Occipital lobe (tissue), 2 donors: ENCODE measurements around the gene PDIA3. TPM values are rescaled to one million over a fixed set of nuclear protein-coding genes. Genes with fewer than 3 reads are reported as not detected.
"Not testable (repeated sequence)": the region's sequence is repeated elsewhere in the genome, so short reads cannot be mapped to it uniquely, and the experiment has no call there.

Source experiments
- DNase-seq: peaks from one replicate; lab custom pipeline; 2025; lab: John Stamatoyannopoulos, UW
- total RNA-seq: library from RNA; depleted of rRNA; stranded (reverse); fragments of >200 nt; gene quantifications from one replicate; pipeline ENCODE4 v1.2.3, GENCODE V29; 2014

PDIA3 gene
- total RNA-seq, 1 donor from 2014 or later = 34.3 TPM

DNA sequence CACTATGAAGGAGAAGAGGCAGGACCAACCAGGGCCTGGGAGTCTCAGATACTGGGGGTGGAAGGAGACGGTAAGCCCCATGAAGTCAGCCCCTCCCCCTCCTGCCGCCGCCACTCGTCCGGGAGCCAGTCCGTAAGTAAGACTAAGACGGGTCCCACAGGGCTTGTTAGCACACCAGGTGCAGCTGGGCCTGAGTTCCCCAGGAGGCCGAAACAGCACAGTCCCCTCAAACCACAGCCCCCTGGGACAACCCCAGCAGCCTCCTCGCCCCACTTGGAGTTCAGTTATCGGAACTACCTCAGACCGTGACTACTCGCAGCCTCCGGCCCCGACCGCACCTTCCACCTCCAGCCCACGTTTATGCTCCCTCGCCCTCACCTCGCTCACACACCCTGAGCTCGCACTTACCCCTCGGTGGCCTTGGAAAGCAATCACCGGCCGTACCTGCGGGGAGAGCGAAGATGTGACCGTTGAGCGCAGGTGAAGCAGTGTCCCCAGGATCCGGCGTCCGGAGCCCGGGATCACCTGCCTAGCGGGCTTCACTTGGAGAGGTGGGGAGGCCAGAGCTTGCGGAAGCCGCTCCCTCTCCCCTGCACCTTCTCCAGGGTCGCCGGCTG is 30.0 kb downstream of the PDIA3 start:
- DNase-seq = no peak

- peak; percentile 44 for DNase-seq
Measured at GRCh38 chr15:43776718-43777266, 30.6 kb downstream of the PDIA3 start, which contains the start of gene ELL3. ELL3 (minus strand) TSS chr15:43776966; CDS start chr15:43776901, 65 bp downstream.

- DNase-seq = peak; percentile 44
Measured at GRCh38 chr15:43777267-43777914, 31.2 kb downstream of the PDIA3 start.

DNA sequence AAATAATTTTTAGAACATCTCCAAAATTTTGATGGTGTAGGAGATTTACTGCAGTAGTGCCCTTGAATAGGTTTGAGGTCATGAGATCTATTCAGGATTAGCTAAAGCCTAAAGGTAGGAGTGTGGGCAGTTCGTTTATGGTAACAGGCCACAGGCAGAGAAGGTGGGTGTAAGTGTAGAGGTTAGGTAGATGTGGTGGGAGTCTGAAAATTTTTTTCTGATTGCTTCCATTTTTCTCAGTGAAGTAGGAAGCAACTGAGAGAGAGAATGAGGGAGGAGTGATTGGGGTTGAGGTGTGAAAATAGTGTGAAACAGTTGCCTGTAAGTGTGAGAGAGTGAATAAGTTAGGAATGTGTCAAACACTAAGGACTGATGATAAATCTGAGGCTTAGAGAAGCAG is 32.8 kb downstream of the PDIA3 start:
- no peak for DNase-seq

GRCh38 chr15:43789409-43789808 is 43.2 kb downstream of the PDIA3 start:
- DNase-seq = no peak

GRCh38 chr15:43791993-43792760 is 45.9 kb downstream of the PDIA3 start, which contains the start of gene SERF2:
SERF2 (plus strand) TSS chr15:43792320; CDS start chr15:43792377, 57 bp downstream.
- DNase-seq = peak; percentile 100

- no peak for DNase-seq
Measured at GRCh38 chr15:43792761-43793476, 46.7 kb downstream of the PDIA3 start.

- no peak for DNase-seq
Measured at GRCh38 chr15:43793647-43794046, 47.4 kb downstream of the PDIA3 start.

DNA sequence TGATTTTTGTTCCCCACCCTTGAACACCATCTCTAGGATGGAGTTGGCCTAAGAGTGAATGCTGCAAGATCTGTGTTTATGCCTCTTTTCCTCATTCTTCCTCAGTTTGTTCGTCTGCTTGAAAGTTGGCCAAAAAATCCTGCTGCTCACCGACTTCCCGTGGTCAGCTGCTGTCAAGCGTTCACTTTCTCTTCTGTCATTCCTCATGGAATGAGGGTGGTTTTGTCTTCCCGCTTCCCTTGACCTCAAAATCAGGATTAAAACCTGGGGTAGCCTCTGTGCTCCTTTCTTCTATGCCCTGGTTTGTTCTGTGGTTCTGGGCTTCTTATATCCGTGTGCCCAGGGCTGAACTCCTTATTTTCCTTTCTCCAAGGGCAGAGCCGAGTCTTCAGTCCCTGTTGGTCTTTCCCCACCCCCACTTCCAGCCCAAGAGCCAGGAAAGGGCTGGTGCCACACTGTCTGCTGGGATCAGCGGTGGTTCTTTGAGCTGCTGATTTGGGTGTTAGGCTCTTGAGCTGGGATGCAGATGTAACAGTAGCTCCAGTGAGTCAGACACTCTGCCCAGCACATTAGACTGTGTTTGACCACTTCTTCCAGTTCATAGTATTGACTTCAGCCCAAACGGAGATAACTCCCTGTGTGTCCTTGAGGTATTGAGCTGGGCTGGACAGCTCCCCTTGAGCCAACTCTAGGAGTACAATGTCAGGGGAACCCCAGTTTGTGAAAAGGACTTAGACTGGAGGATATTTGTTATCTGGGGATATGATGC is 48.2 kb downstream of the PDIA3 start:
- no peak for DNase-seq

- DNase-seq = no peak
Measured at GRCh38 chr15:43795197-43795596, 49.0 kb downstream of the PDIA3 start.

- DNase-seq = no peak
Measured at GRCh38 chr15:43795997-43796396, 49.8 kb downstream of the PDIA3 start.

GRCh38 chr15:43796566-43796965 is 50.3 kb downstream of the PDIA3 start:
- DNase-seq = no peak

DNA sequence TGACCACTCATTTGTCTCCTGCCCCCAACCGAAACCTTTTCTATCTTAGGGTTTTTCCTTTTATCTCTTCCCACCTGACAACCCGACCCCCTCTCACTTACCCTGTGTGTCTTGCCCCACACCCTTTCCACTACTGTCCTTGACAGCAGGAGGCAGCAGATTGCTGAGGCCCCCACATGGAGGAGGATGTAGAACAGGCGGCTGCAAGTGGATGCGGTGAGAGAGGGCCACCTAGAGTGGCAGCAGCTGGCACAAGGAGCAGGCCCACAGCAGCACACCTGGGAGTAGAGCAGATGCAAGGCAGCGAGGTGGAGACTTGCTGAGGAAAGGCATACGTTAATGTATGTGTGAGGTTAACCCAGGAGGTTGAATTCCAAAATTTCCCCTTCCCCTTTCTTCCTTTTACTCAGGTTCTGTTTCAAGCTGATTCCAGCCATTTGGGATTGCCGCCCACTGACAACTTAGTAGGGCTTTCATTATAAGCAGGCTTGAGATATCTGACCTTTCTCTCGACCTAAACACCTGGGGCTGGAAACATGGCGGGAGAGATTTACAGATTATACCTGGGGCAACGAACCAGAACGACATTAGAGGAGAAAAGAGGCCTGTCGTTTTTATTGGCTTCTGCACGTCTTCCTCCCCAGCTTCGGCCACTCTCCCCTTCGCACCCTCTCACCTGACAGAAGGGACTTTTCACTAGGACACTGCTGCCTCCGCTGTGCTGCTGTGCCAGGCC is 53.1 kb downstream of the PDIA3 start:
- DNase-seq = no peak

- no peak for DNase-seq
Measured at GRCh38 chr15:43799945-43800285, 53.7 kb downstream of the PDIA3 start, which contains the start of gene SERINC4. SERINC4 (minus strand) TSS chr15:43800220; CDS start chr15:43799986, 234 bp downstream.

DNA sequence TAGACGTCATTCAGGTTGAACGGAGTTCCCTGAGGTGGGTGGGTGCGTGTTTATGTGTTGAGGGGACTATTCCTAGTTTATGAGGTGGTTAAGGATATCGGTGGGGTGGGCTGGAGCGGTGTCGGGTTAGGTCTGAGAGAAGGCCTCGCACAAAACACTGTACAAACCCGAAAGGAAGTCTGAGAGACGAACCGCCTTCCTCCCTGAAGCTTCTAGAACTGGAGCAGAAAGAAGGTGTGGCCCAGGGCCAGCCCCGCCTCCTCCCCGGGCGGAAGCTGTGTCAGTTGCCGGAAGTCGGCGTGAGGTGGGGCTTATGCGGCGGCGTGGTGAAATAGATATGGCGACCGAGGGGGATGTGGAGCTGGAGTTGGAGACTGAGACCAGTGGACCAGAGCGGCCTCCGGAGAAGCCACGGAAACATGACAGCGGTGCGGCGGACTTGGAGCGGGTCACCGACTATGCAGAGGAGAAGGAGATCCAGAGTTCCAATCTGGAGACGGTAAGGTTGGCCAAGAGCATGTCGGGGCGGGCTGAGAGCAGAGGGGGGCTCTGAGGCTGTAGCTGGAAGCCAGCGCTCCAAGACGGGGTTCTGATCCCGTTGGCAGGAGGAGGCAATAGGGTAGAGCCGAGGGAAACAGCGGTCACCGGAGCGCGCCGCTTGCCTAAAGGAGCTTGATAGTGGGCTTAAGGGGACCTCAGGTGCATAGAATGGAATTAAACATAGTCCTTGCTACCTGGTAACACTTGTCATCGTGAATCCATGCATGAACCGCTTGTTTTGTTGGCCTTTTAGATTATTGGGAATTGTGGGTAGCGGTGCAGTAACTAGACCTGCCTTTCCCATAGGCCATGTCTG is 54.3 kb downstream of the PDIA3 start, which contains the start of gene HYPK:
HYPK (plus strand) TSS at position 314 of the 856 bp plus-strand sequence; CDS start at position 338, 24 bp downstream.
- DNase-seq = peak; percentile 89

GRCh38 chr15:43802676-43803075 is 56.4 kb downstream of the PDIA3 start:
- DNase-seq = not testable (repeated sequence)

DNA sequence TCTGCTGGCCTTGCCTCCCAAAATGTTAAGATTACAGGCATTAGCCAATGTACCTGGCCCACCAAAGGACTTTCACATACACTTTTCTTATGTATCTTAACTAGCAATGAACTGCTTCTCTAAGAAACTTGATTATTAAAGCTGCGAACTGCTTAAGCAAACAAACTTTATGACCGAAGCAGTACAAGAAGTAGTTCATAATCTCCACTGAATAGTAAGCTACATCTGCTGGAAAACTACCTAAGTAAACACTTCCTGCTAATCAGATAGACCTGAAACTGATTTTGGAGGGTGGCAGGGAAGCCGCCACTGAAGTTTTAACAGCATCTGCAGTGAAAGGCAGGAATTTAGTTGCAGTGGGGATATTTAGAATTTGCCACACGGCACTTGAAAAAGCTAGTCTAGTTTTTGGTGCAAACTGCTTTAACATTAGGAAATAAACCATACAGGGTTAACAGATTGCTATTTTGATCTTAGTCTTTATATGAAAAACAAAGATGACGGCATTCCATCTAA is 62.3 kb downstream of the PDIA3 start:
- no peak for DNase-seq

GRCh38 chr15:43808960-43809678 is 62.9 kb downstream of the PDIA3 start:
- no peak for DNase-seq
